Measurements from ENCODE around the gene ZNF804A.

ZNF804A gene

GRCh38 chr2:184598316-184599053, at the start of gene ZNF804A:
TSS of gene ZNF804A (plus strand) at chr2:184598529. CDS start at chr2:184598960, 431 bp downstream.
- no peak within 1 kb of the TSS for H3K27ac ChIP-seq
- DNase-seq (ENCODE audit: low read depth, low spot score), result no peak

- DNase-seq (ENCODE audit: low read depth, low spot score), result no peak
- no peak overlapping the region for H3K27ac ChIP-seq
Observed at GRCh38 chr2:184549153-184549552, 49.2 kb upstream of the ZNF804A start.

- H3K27ac ChIP-seq, result no peak overlapping the region
- DNase-seq (ENCODE audit: low read depth, low spot score), result no peak
Observed at GRCh38 chr2:184551626-184552025, 46.7 kb upstream of the ZNF804A start.

GRCh38 chr2:184554736-184555135, 43.6 kb upstream of the ZNF804A start:
- peak overlapping the region; percentile 20 for H3K27ac ChIP-seq
- DNase-seq (ENCODE audit: low read depth, low spot score), result peak; percentile 86

GRCh38 chr2:184555352-184555751, 43.0 kb upstream of the ZNF804A start:
- no peak overlapping the region for H3K27ac ChIP-seq
- DNase-seq (ENCODE audit: low read depth, low spot score), result no peak

GRCh38 chr2:184556639-184557038, 41.7 kb upstream of the ZNF804A start:
- H3K27ac ChIP-seq, result no peak overlapping the region
- DNase-seq (ENCODE audit: low read depth, low spot score), result no peak

GRCh38 chr2:184558713-184559464, 39.4 kb upstream of the ZNF804A start:
- H3K27ac ChIP-seq, result no peak overlapping the region
- no peak for DNase-seq (ENCODE audit: low read depth, low spot score)

GRCh38 chr2:184560603-184561002, 37.7 kb upstream of the ZNF804A start:
- no peak for DNase-seq (ENCODE audit: low read depth, low spot score)
- no peak overlapping the region for H3K27ac ChIP-seq

GRCh38 chr2:184562532-184562931, 35.8 kb upstream of the ZNF804A start:
- peak; percentile 8 for DNase-seq (ENCODE audit: low read depth, low spot score)
- H3K27ac ChIP-seq, result no peak overlapping the region

- DNase-seq (ENCODE audit: low read depth, low spot score), result no peak
- H3K27ac ChIP-seq, result no peak overlapping the region
Observed at GRCh38 chr2:184564092-184564491, 34.2 kb upstream of the ZNF804A start.

- no peak overlapping the region for H3K27ac ChIP-seq
- no peak for DNase-seq (ENCODE audit: low read depth, low spot score)
Observed at GRCh38 chr2:184566716-184567115, 31.6 kb upstream of the ZNF804A start.

GRCh38 chr2:184577056-184577455, 21.3 kb upstream of the ZNF804A start:
- no peak overlapping the region for H3K27ac ChIP-seq
- no peak for DNase-seq (ENCODE audit: low read depth, low spot score)

- no peak for DNase-seq (ENCODE audit: low read depth, low spot score)
- H3K27ac ChIP-seq, result no peak overlapping the region
Observed at GRCh38 chr2:184577743-184578142, 20.6 kb upstream of the ZNF804A start.

- H3K27ac ChIP-seq, result no peak overlapping the region
- DNase-seq (ENCODE audit: low read depth, low spot score), result no peak
Observed at GRCh38 chr2:184579226-184579625, 19.1 kb upstream of the ZNF804A start.

- no peak for DNase-seq (ENCODE audit: low read depth, low spot score)
- no peak overlapping the region for H3K27ac ChIP-seq
Observed at GRCh38 chr2:184581391-184581790, 16.9 kb upstream of the ZNF804A start.

- H3K27ac ChIP-seq, result no peak overlapping the region
- no peak for DNase-seq (ENCODE audit: low read depth, low spot score)
Observed at GRCh38 chr2:184589261-184589660, 9.1 kb upstream of the ZNF804A start.

GRCh38 chr2:184596819-184597411, 1.4 kb upstream of the ZNF804A start:
- DNase-seq (ENCODE audit: low read depth, low spot score), result no peak

GRCh38 chr2:184597571-184597991, 748 bp upstream of the ZNF804A start:
- H3K27ac ChIP-seq, result no peak overlapping the region
- no peak for DNase-seq (ENCODE audit: low read depth, low spot score)

More at GRCh38 chr2:184596819-184597411, 1.4 kb upstream of the ZNF804A start:
- H3K27ac ChIP-seq, result no peak overlapping the region

GRCh38 chr2:184598002-184598315, 370 bp upstream of the ZNF804A start:
- no peak overlapping the region for H3K27ac ChIP-seq
- DNase-seq (ENCODE audit: low read depth, low spot score), result no peak

GRCh38 chr2:184599054-184599871, 934 bp downstream of the ZNF804A start:
- no peak for DNase-seq (ENCODE audit: low read depth, low spot score)
- no peak overlapping the region for H3K27ac ChIP-seq

GRCh38 chr2:184599872-184600222, 1.5 kb downstream of the ZNF804A start:
- DNase-seq (ENCODE audit: low read depth, low spot score), result no peak
- no peak overlapping the region for H3K27ac ChIP-seq

All from epithelial cell of prostate (primary cell).